ENCODE results near the gene KCNV2. TPM values are rescaled to one million over a fixed set of nuclear protein-coding genes. Genes with fewer than 3 reads are reported as not detected.

KCNV2 gene
- total RNA-seq = not detected in 2 replicates

GRCh38 chr9:2717385-2717784 lies at the start of gene KCNV2:
TSS of gene KCNV2 (plus strand) at chr9:2717510. CDS start at chr9:2717740, 230 bp downstream.
- no peaks in the 10 kb centered on the region for H3K9me3 Mint-ChIP-seq
- peaks cover 4% of the 10 kb centered on the region for H3K36me3 Mint-ChIP-seq (ENCODE audit: low read depth)
- intact Hi-C loops (cut with micrococcal nuclease) = no loop called here
- no peak for DNase-seq
- H3K4me1 Mint-ChIP-seq = no peaks in the 10 kb centered on the region
- H3K27ac Mint-ChIP-seq = no peak within 1 kb of the TSS
- H3K27me3 Mint-ChIP-seq = no peaks in the 10 kb centered on the region
- no peak within 1 kb of the TSS for H3K4me3 Mint-ChIP-seq

GRCh38 chr9:2673161-2673560 lies 44.1 kb upstream of the KCNV2 start:
- intact Hi-C loops (cut with micrococcal nuclease) = no loop called here
- DNase-seq = no peak
- Mint-ChIP-seq H3K27ac (no peak overlapping the region), H3K4me3 (no peak overlapping the region), H3K27me3 (no peaks in the 10 kb centered on the region), H3K9me3 (peaks cover under 1% of the 10 kb centered on the region), H3K36me3 (ENCODE audit: low read depth) (no peaks in the 10 kb centered on the region), H3K4me1 (no peaks in the 10 kb centered on the region)

GRCh38 chr9:2674141-2674824 lies 43.0 kb upstream of the KCNV2 start:
- H3K36me3 Mint-ChIP-seq (ENCODE audit: low read depth) = no peaks in the 10 kb centered on the region
- no peaks in the 10 kb centered on the region for H3K27me3 Mint-ChIP-seq
- intact Hi-C loops (cut with micrococcal nuclease) = no loop called here
- no peaks in the 10 kb centered on the region for H3K4me1 Mint-ChIP-seq
- no peak overlapping the region for H3K4me3 Mint-ChIP-seq
- no peaks in the 10 kb centered on the region for H3K9me3 Mint-ChIP-seq
- no peak overlapping the region for H3K27ac Mint-ChIP-seq
- DNase-seq = no peak

GRCh38 chr9:2675834-2676233 lies 41.5 kb upstream of the KCNV2 start:
- intact Hi-C loops (cut with micrococcal nuclease) = no loop called here
- no peak overlapping the region for H3K27ac Mint-ChIP-seq
- H3K36me3 Mint-ChIP-seq (ENCODE audit: low read depth) = no peaks in the 10 kb centered on the region
- H3K4me1 Mint-ChIP-seq = no peaks in the 10 kb centered on the region
- no peaks in the 10 kb centered on the region for H3K27me3 Mint-ChIP-seq
- no peak for DNase-seq
- H3K9me3 Mint-ChIP-seq = no peaks in the 10 kb centered on the region
- H3K4me3 Mint-ChIP-seq = no peak overlapping the region

- no peaks in the 10 kb centered on the region for H3K27me3 Mint-ChIP-seq
These were observed 40.8 kb upstream of the KCNV2 start for GRCh38 chr9:2676466-2676865.

GRCh38 chr9:2677915-2678889 lies 39.1 kb upstream of the KCNV2 start:
- Mint-ChIP-seq H3K36me3 (ENCODE audit: low read depth) (no peaks in the 10 kb centered on the region), H3K4me1 (no peaks in the 10 kb centered on the region), H3K4me3 (no peak overlapping the region), H3K27ac (no peak overlapping the region), H3K9me3 (no peaks in the 10 kb centered on the region), H3K27me3 (no peaks in the 10 kb centered on the region)
- intact Hi-C loops (cut with micrococcal nuclease) = no loop called here
- no peak for DNase-seq

More at GRCh38 chr9:2676466-2676865, 40.8 kb upstream of the KCNV2 start:
- Mint-ChIP-seq H3K4me1 (no peaks in the 10 kb centered on the region), H3K27ac (no peak overlapping the region), H3K36me3 (ENCODE audit: low read depth) (no peaks in the 10 kb centered on the region), H3K9me3 (no peaks in the 10 kb centered on the region), H3K4me3 (no peak overlapping the region)
- intact Hi-C loops (cut with micrococcal nuclease) = no loop called here
- no peak for DNase-seq

- no peaks in the 10 kb centered on the region for H3K36me3 Mint-ChIP-seq (ENCODE audit: low read depth)
- no peaks in the 10 kb centered on the region for H3K27me3 Mint-ChIP-seq
- H3K9me3 Mint-ChIP-seq = no peaks in the 10 kb centered on the region
- no peak for DNase-seq
- no peaks in the 10 kb centered on the region for H3K4me1 Mint-ChIP-seq
- H3K27ac Mint-ChIP-seq = no peak overlapping the region
- intact Hi-C loops (cut with micrococcal nuclease) = no loop called here
- no peak overlapping the region for H3K4me3 Mint-ChIP-seq
These were observed 38.3 kb upstream of the KCNV2 start for GRCh38 chr9:2679011-2679410.

GRCh38 chr9:2681981-2682380 lies 35.3 kb upstream of the KCNV2 start:
- intact Hi-C loops (cut with micrococcal nuclease) = no loop called here
- Mint-ChIP-seq H3K9me3 (no peaks in the 10 kb centered on the region), H3K36me3 (ENCODE audit: low read depth) (no peaks in the 10 kb centered on the region), H3K4me1 (no peaks in the 10 kb centered on the region), H3K27me3 (no peaks in the 10 kb centered on the region), H3K27ac (no peak overlapping the region), H3K4me3 (no peak overlapping the region)
- no peak for DNase-seq

- Mint-ChIP-seq H3K27me3 (no peaks in the 10 kb centered on the region), H3K36me3 (ENCODE audit: low read depth) (no peaks in the 10 kb centered on the region), H3K4me3 (no peak overlapping the region), H3K4me1 (no peaks in the 10 kb centered on the region), H3K27ac (no peak overlapping the region), H3K9me3 (no peaks in the 10 kb centered on the region)
- no peak for DNase-seq
- intact Hi-C loops (cut with micrococcal nuclease) = no loop called here
These were observed 30.4 kb upstream of the KCNV2 start for GRCh38 chr9:2686911-2687310.

- Mint-ChIP-seq H3K4me1 (no peaks in the 10 kb centered on the region), H3K4me3 (no peak overlapping the region), H3K36me3 (ENCODE audit: low read depth) (no peaks in the 10 kb centered on the region), H3K27ac (no peak overlapping the region), H3K9me3 (no peaks in the 10 kb centered on the region), H3K27me3 (no peaks in the 10 kb centered on the region)
- intact Hi-C loops (cut with micrococcal nuclease) = no loop called here
- no peak for DNase-seq
These were observed 28.7 kb upstream of the KCNV2 start for GRCh38 chr9:2688636-2689035.

- DNase-seq = no peak
- Mint-ChIP-seq H3K9me3 (no peaks in the 10 kb centered on the region), H3K27me3 (no peaks in the 10 kb centered on the region), H3K4me3 (no peak overlapping the region), H3K27ac (no peak overlapping the region), H3K4me1 (no peaks in the 10 kb centered on the region), H3K36me3 (ENCODE audit: low read depth) (no peaks in the 10 kb centered on the region)
- intact Hi-C loops (cut with micrococcal nuclease) = no loop called here
These were observed 26.1 kb upstream of the KCNV2 start for GRCh38 chr9:2691212-2691611.

GRCh38 chr9:2691626-2692025 lies 25.7 kb upstream of the KCNV2 start:
- intact Hi-C loops (cut with micrococcal nuclease) = no loop called here
- no peak overlapping the region for H3K4me3 Mint-ChIP-seq
- H3K27ac Mint-ChIP-seq = no peak overlapping the region
- no peak for DNase-seq
- no peaks in the 10 kb centered on the region for H3K36me3 Mint-ChIP-seq (ENCODE audit: low read depth)
- no peaks in the 10 kb centered on the region for H3K4me1 Mint-ChIP-seq
- H3K9me3 Mint-ChIP-seq = no peaks in the 10 kb centered on the region
- no peaks in the 10 kb centered on the region for H3K27me3 Mint-ChIP-seq

GRCh38 chr9:2693056-2693455 lies 24.3 kb upstream of the KCNV2 start:
- Mint-ChIP-seq H3K36me3 (ENCODE audit: low read depth) (no peaks in the 10 kb centered on the region), H3K9me3 (no peaks in the 10 kb centered on the region), H3K4me3 (no peak overlapping the region), H3K27me3 (no peaks in the 10 kb centered on the region), H3K4me1 (no peaks in the 10 kb centered on the region), H3K27ac (no peak overlapping the region)
- no peak for DNase-seq
- intact Hi-C loops (cut with micrococcal nuclease) = no loop called here

- H3K36me3 Mint-ChIP-seq (ENCODE audit: low read depth) = no peaks in the 10 kb centered on the region
- no peaks in the 10 kb centered on the region for H3K4me1 Mint-ChIP-seq
- DNase-seq = no peak
- no peaks in the 10 kb centered on the region for H3K9me3 Mint-ChIP-seq
- H3K27me3 Mint-ChIP-seq = no peaks in the 10 kb centered on the region
- no peak overlapping the region for H3K4me3 Mint-ChIP-seq
- H3K27ac Mint-ChIP-seq = no peak overlapping the region
- intact Hi-C loops (cut with micrococcal nuclease) = no loop called here
These were observed 19.8 kb upstream of the KCNV2 start for GRCh38 chr9:2697492-2697891.

Data from activated CD4-positive, alpha-beta T cell treated with anti-CD3 and anti-CD28 coated beads, Interleukin-2, amount 10 ng/mL, durations not matched to agents 24 days and 14 days (primary cell).